Measurements from ENCODE around the gene SH3RF1.

DNA sequence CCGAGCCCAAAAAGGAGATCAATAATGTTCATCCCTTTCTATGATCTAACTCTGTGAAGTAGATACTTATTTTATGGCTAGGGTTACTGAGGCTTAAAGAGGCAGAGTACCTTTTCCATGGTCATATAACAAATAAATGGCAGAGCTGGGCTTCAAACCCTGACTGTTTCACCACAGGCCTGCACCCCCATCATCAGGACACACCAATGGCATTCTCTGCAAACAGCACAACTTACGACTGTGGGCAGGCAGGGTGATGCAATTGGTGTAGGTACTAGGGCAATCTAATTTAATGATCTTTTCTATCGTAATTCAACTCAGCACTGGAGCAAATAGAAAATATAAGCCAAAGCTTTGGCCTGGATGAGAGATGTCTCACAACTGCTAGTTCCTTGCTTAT is 141.9 kb downstream of the SH3RF1 start:
- no peak for TF ChIP-seq CTCF (IDR thresholded peaks at IDR 0.05; ENCODE audit: low read depth, low read length)
- TF ChIP-seq EZH2phosphoT487 (IDR thresholded peaks at IDR 0.05; ENCODE audit: low read depth): no peak
